Heart right ventricle (tissue), 16 donors: ENCODE results near the gene PCSK6. TPM values are rescaled to one million over a fixed set of nuclear protein-coding genes. Genes with fewer than 3 reads are reported as not detected.

Experiments used
- ATAC-seq, 8 donors: fragments of 200-7000 bp; cut with Tn5 transposase; one replicate each; pipeline ENCODE4 v1.9.1; 2020; ENCODE audit warnings: mild to moderate bottlenecking in 8 of 8, moderate library complexity in 8 of 8, moderate number of reproducible peaks in 1 of 8
- DNase-seq, 2 donors: peaks; one replicate each; pipeline ENCODE4 v3.0.0-alpha.2; 2020
- H3K27ac ChIP-seq, 10 donors: fragments of 200-600 bp; sonication (generic) in 2 of 10; one replicate each; pipeline versions ENCODE4 v1.5.0 to v1.8.0; 2020 to 2022; ENCODE audit warnings: mild to moderate bottlenecking in 3 of 10
- H3K27me3 ChIP-seq, 7 donors: fragments of 200-600 bp; one replicate each; pipeline ENCODE4 v1.8.0; 2021 to 2022; ENCODE audit warnings: mild to moderate bottlenecking in 2 of 7
- H3K36me3 ChIP-seq, 9 donors: fragments of 200-600 bp; sonication (generic) in 1 of 9; one replicate each; pipeline versions ENCODE4 v1.5.0 to v1.8.0; 2020 to 2022; ENCODE audit warnings: mild to moderate bottlenecking in 2 of 9
- H3K4me1 ChIP-seq, 9 donors: fragments of 200-600 bp; sonication (generic) in 1 of 9; one replicate each; pipeline versions ENCODE4 v1.5.0 to v1.8.0; 2020 to 2022; ENCODE audit warnings: mild to moderate bottlenecking in 4 of 9
- H3K4me3 ChIP-seq, 10 donors: fragments of 200-600 bp; sonication (generic) in 2 of 10; one replicate each; pipeline versions ENCODE4 v1.5.0 to v1.8.0; 2020 to 2022; ENCODE audit warnings: mild to moderate bottlenecking in 7 of 10, moderate library complexity in 2 of 10
- H3K9me3 ChIP-seq, 11 donors: fragments of 200-600 bp in 10 of 11; sonication (generic) in 2 of 11; one replicate each; pipeline versions ENCODE4 v1.5.0 to v1.8.0; 2013 to 2022; ENCODE audit warnings: mild to moderate bottlenecking in 2 of 11, control low read depth in 1 of 11, moderate library complexity in 1 of 11
- CTCF ChIP-seq, 9 donors: fragments of 200-600 bp; sonication (generic) in 2 of 9; IDR thresholded peaks; one replicate each; pipeline versions ENCODE4 v1.5.0 to v1.8.0; 2021 to 2022; ENCODE audit warnings: antibody characterized with exemption in 9 of 9, mild to moderate bottlenecking in 5 of 9, moderate library complexity in 1 of 9
- WGBS, 2 donors: extraction: QIAGEN DNeasy Blood & Tissue Kit; methylation state at CpG; one replicate each; pipeline ENCODE4 v1.1.7; 2013; ENCODE audit warnings: inconsistent platforms in 1 of 2; 5-methylcytosine and 5-hydroxymethylcytosine counted together
- intact Hi-C, 10 donors: fragments of 100-400 bp; cut with DNase I; formaldehyde crosslinking; loops; one replicate each; pipeline versions ENCODE4 v1.11.1 to v1.14.2; 2022
- polyA plus RNA-seq, 2 donors: library from polyadenylated mRNA; stranded (reverse); fragments of 200-250 nt; gene quantifications; one replicate each; pipeline ENCODE4 v1.2.3, GENCODE V29; 2013
- total RNA-seq, 10 donors: library from RNA; stranded (reverse); fragmentation: NEBNext Ultra II Directional in 3 of 10; extraction: Animal tissue kit (Norgen Biotek cat#: 25700) in 3 of 10; gene quantifications; one replicate each; pipeline versions ENCODE4 v1.2.1 to v1.2.4, GENCODE V29; 2021 to 2023
- donor health status: Arrhythmogenic right ventricular cardiomyopathy.
- donor health status: ischemic (EF 13 %, LVEDD 7.1; RV severe dilation, severe dysfunction).
- donor health status: healthy with polysubstance abuse.
- donor health status: DM: no; HTN: yes; CAD: no.
- donor health status: DM: no; HTN: no; CAD: no.
- donor health status: ischemic (EF 25% LVEDD 6.9; RV normal size, moderate dysfunction).
- donor health status: ischemic (EF 25% LVEDD 5.7; RV mildly dilated, moderate dysfunction).
- donor health status: healthy.
- donor health status: DM: yes; HTN: yes; CAD: no.
- donor health status: Ischemic cardiomyopathy.
- donor health status: ischemic (EF 35%, LVEDD 5.7; RV mildly dilated, moderate dysfunction).
- donor health status: nonischemic (EF 11% LVEDD 7.7; RV severe dilation, severe dysfunction).
- donor health status: DM: yes; HTN: yes; CAD: no.
- donor health status: PGD.
- donor health status: ischemic (EF 29% LVEDD 5.4; RV normal size, mild dysfunction).
- donor health status: nonischemic (EF 23%, LVEDD 6.1; RV moderate dilation, normal function).

Gene PCSK6
- total and polyA plus RNA-seq, 12 donors, result 4.6 to 34.0 (median 21.7) TPM

GRCh38 chr15:101461097-101461496, 28.4 kb downstream of the PCSK6 start:
- no peak for TF ChIP-seq CTCF (IDR thresholded peaks at IDR 0.05)
- Histone ChIP-seq H3K4me1 (peaks cover 0 to 18% (median 12%) of the 10 kb centered on the region in 9 donors), H3K36me3 (no peaks in the 10 kb centered on the region), H3K4me3 (no peak overlapping the region), H3K9me3 (peaks cover 0 to 4% (median 0%) of the 10 kb centered on the region in 11 donors), H3K27me3 (no peaks in the 10 kb centered on the region), H3K27ac (no peak overlapping the region)
- WGBS, 2 donors, result 90 to 98% methylated on average over 4 of the region's 4 CpGs
- ATAC-seq (no peak), DNase-seq (no peak)
- intact Hi-C loops, result no loop called here

GRCh38 chr15:101459579-101460300, 29.8 kb downstream of the PCSK6 start:
- Histone ChIP-seq H3K4me3 (no peak overlapping the region), H3K27ac (peak overlapping the region in 5 of 10 donors; percentile 6 to 76 (median 63)), H3K9me3 (no peaks in the 10 kb centered on the region), H3K36me3 (no peaks in the 10 kb centered on the region), H3K4me1 (peaks cover 7 to 31% (median 24%) of the 10 kb centered on the region in 9 donors), H3K27me3 (no peaks in the 10 kb centered on the region)
- ATAC-seq (no peak), DNase-seq (no peak)
- no peak for TF ChIP-seq CTCF (IDR thresholded peaks at IDR 0.05)
- intact Hi-C loops, result no loop called here
- WGBS, 2 donors, result 95% methylated on average over 12 of the region's 12 CpGs

GRCh38 chr15:101458908-101459578, 30.5 kb downstream of the PCSK6 start:
- peak overlapping the region in 9 of 10 donors; percentile 28 to 76 (median 55) for H3K27ac ChIP-seq
- WGBS, 2 donors, result 56 to 57% methylated on average over 16 of the region's 16 CpGs
- no peak for DNase-seq
- no peaks in the 10 kb centered on the region for H3K36me3 ChIP-seq
- H3K9me3 ChIP-seq, result no peaks in the 10 kb centered on the region
- intact Hi-C loops, result no loop called here
- no peak for TF ChIP-seq CTCF (IDR thresholded peaks at IDR 0.05)
- H3K4me3 ChIP-seq, result no peak overlapping the region
- peak; percentile 55 to 81 (median 70) for ATAC-seq
- H3K27me3 ChIP-seq, result no peaks in the 10 kb centered on the region
- H3K4me1 ChIP-seq, result peaks cover 7 to 38% (median 24%) of the 10 kb centered on the region in 9 donors

GRCh38 chr15:101458158-101458900, 31.2 kb downstream of the PCSK6 start:
- 89 to 92% methylated on average over 23 of the region's 23 CpGs for WGBS, 2 donors
- ATAC-seq (no peak), DNase-seq (no peak)

More at GRCh38 chr15:101458158-101458900, 31.2 kb downstream of the PCSK6 start:
- intact Hi-C loops, result no loop called here
- H3K36me3 ChIP-seq, result no peaks in the 10 kb centered on the region
- no peaks in the 10 kb centered on the region for H3K27me3 ChIP-seq
- no peaks in the 10 kb centered on the region for H3K9me3 ChIP-seq
- TF ChIP-seq CTCF (IDR thresholded peaks at IDR 0.05), result no peak
- peak overlapping the region in 9 of 10 donors; percentile 28 to 76 (median 55) for H3K27ac ChIP-seq
- peaks cover 7 to 42% (median 24%) of the 10 kb centered on the region in 9 donors for H3K4me1 ChIP-seq
- H3K4me3 ChIP-seq, result no peak overlapping the region
